ENCODE data around the gene PGM2L1.

- TF ChIP-seq RAD21 (IDR thresholded peaks at IDR 0.05; ENCODE audit: low read depth) (no peak), REST (IDR thresholded peaks at IDR 0.05; ENCODE audit: low read depth) (no peak), FOXM1 (IDR thresholded peaks at IDR 0.05; ENCODE audit: borderline replicate concordance, low read depth) (no peak), EP300 (IDR thresholded peaks at IDR 0.05; ENCODE audit: borderline replicate concordance) (no peak), CEBPB (IDR thresholded peaks at IDR 0.05) (no peak), TEAD4 (IDR thresholded peaks at IDR 0.05) (no peak), TCF12 (IDR thresholded peaks at IDR 0.05; ENCODE audit: low read depth) (no peak), MAX (IDR thresholded peaks at IDR 0.05) (no peak), TAF1 (IDR thresholded peaks at IDR 0.05; ENCODE audit: low read depth) (no peak), YY1 (IDR thresholded peaks at IDR 0.05; ENCODE audit: low read depth) (no peak), NFIC (IDR thresholded peaks at IDR 0.05) (no peak), EGR1 (IDR thresholded peaks at IDR 0.05) (no peak), ZBTB7A (IDR thresholded peaks at IDR 0.05; ENCODE audit: low read depth) (no peak), CREB1 (IDR thresholded peaks at IDR 0.05; ENCODE audit: low read depth) (no peak)
These were observed 49.5 kb upstream of the PGM2L1 start for GRCh38 chr11:74447720-74448119.
